Mesenchymal stem cell (in vitro differentiated cells and primary cell): ENCODE data around the gene PIP4K2A.

Source experiments
- DNase-seq: peaks from one replicate; pipeline ENCODE4 v3.0.0-alpha.2; 2013
- H2AFZ ChIP-seq: one replicate; pipeline ENCODE4 v1.6.1; 2013; ENCODE audit warnings: low read depth, mild to moderate bottlenecking, control low read depth, inconsistent platforms, low read length, moderate library complexity
- H2AK5ac ChIP-seq: 2 replicates; pipeline ENCODE4 v1.6.1; 2013; ENCODE audit warnings: low read length, moderate library complexity, mild to moderate bottlenecking, inconsistent platforms; ENCODE audit not compliant: severe bottlenecking
- H2BK120ac ChIP-seq: one replicate; pipeline ENCODE4 v1.6.1; 2013; ENCODE audit warnings: low read depth, mild to moderate bottlenecking, inconsistent platforms, low read length, moderate library complexity
- H2BK12ac ChIP-seq, 2 experiments: one replicate each; pipeline ENCODE4 v1.6.1; 2013; ENCODE audit warnings: inconsistent platforms in 2 of 2, low read length in 2 of 2, mild to moderate bottlenecking in 2 of 2, moderate library complexity in 2 of 2, control low read depth in 1 of 2
- H2BK15ac ChIP-seq: one replicate; pipeline ENCODE4 v1.6.1; 2013; ENCODE audit warnings: mild to moderate bottlenecking, low read depth, inconsistent platforms; ENCODE audit not compliant: poor library complexity, severe bottlenecking
- H2BK5ac ChIP-seq: 2 replicates; pipeline ENCODE4 v1.6.1; 2013; ENCODE audit warnings: low read depth, mild to moderate bottlenecking, low read length, control low read depth, inconsistent platforms; ENCODE audit not compliant: poor library complexity, severe bottlenecking
- H3K14ac ChIP-seq, 2 experiments: one replicate each; pipeline ENCODE4 v1.6.1; 2013; ENCODE audit warnings: inconsistent platforms in 2 of 2, low read length in 2 of 2, control low read depth in 1 of 2, mild to moderate bottlenecking in 1 of 2, moderate library complexity in 1 of 2
- H3K18ac ChIP-seq, 2 experiments: one replicate each; pipeline ENCODE4 v1.6.1; 2013; ENCODE audit warnings: inconsistent platforms in 2 of 2, low read length in 2 of 2, control low read depth in 1 of 2, low read depth in 1 of 2, mild to moderate bottlenecking in 1 of 2
- H3K23ac ChIP-seq, 2 experiments: one replicate each; pipeline ENCODE4 v1.6.1; 2013; ENCODE audit warnings: inconsistent platforms in 2 of 2, low read length in 2 of 2, mild to moderate bottlenecking in 2 of 2, moderate library complexity in 2 of 2, control low read depth in 1 of 2
- H3K27ac ChIP-seq: 2 replicates; pipeline ENCODE4 v1.5.1; 2013; ENCODE audit warnings: mild to moderate bottlenecking, moderate library complexity, low read length, control low read depth, inconsistent platforms; ENCODE audit not compliant: poor library complexity, severe bottlenecking
- H3K27me3 ChIP-seq, 2 experiments: 2 replicates each; pipeline versions ENCODE4 v1.6.1 to v1.7.0; 2013; ENCODE audit warnings: low read length in 2 of 2, mild to moderate bottlenecking in 2 of 2, moderate library complexity in 2 of 2, control low read depth in 1 of 2, inconsistent platforms in 1 of 2; ENCODE audit not compliant: control insufficient read depth in 1 of 2, insufficient read depth in 1 of 2
- H3K36me3 ChIP-seq, 2 experiments: 2 replicates each; pipeline versions ENCODE4 v1.6.1 to v1.7.0; 2013; ENCODE audit warnings: low read length in 2 of 2, control low read depth in 1 of 2, inconsistent platforms in 1 of 2, low read depth in 1 of 2, mild to moderate bottlenecking in 1 of 2; ENCODE audit not compliant: insufficient read depth in 2 of 2, control insufficient read depth in 1 of 2
- H3K4ac ChIP-seq, 2 experiments: one replicate each; pipeline ENCODE4 v1.6.1; 2013; ENCODE audit warnings: inconsistent platforms in 2 of 2, low read length in 2 of 2, mild to moderate bottlenecking in 2 of 2, moderate library complexity in 2 of 2, control low read depth in 1 of 2, low read depth in 1 of 2
- H3K4me1 ChIP-seq: 2 replicates; pipeline ENCODE4 v1.6.1; 2013; ENCODE audit warnings: low read depth, low read length, control low read depth; ENCODE audit not compliant: control insufficient read depth, insufficient read depth
- H3K4me2 ChIP-seq: 2 replicates; pipeline ENCODE4 v1.6.1; 2013; ENCODE audit warnings: low read length, mild to moderate bottlenecking, inconsistent platforms; ENCODE audit not compliant: poor library complexity, severe bottlenecking
- H3K4me3 ChIP-seq, 2 experiments: 2 replicates each; pipeline versions ENCODE4 v1.5.1 to v1.7.0; 2013; ENCODE audit warnings: low read length in 2 of 2, mild to moderate bottlenecking in 2 of 2, control low read depth in 1 of 2, low read depth in 1 of 2; ENCODE audit not compliant: insufficient read depth in 1 of 2
- H3K79me1 ChIP-seq: replicated peaks from 2 replicates; pipeline ENCODE4 v1.6.1; 2013; ENCODE audit warnings: mild to moderate bottlenecking, control low read depth, low read length, inconsistent platforms; ENCODE audit not compliant: poor library complexity, severe bottlenecking
- H3K9ac ChIP-seq: 2 replicates; pipeline ENCODE4 v1.7.0; 2013; ENCODE audit warnings: mild to moderate bottlenecking, low read length, moderate library complexity
- H3K9me3 ChIP-seq: 2 replicates; pipeline ENCODE4 v1.7.0; 2013; ENCODE audit warnings: mild to moderate bottlenecking, low read length; ENCODE audit not compliant: control insufficient read depth
- H4K8ac ChIP-seq: one replicate; pipeline ENCODE4 v1.6.1; 2013; ENCODE audit warnings: inconsistent platforms, mild to moderate bottlenecking, low read length, moderate library complexity
- H4K91ac ChIP-seq: one replicate; pipeline ENCODE4 v1.6.1; 2013; ENCODE audit warnings: mild to moderate bottlenecking, low read length, inconsistent platforms
- WGBS: methylation state at CpG from one replicate; pipeline ENCODE4 v1.1.7; 2013; ENCODE audit warnings: mixed read lengths; 5-methylcytosine and 5-hydroxymethylcytosine counted together

Gene PIP4K2A

DNA sequence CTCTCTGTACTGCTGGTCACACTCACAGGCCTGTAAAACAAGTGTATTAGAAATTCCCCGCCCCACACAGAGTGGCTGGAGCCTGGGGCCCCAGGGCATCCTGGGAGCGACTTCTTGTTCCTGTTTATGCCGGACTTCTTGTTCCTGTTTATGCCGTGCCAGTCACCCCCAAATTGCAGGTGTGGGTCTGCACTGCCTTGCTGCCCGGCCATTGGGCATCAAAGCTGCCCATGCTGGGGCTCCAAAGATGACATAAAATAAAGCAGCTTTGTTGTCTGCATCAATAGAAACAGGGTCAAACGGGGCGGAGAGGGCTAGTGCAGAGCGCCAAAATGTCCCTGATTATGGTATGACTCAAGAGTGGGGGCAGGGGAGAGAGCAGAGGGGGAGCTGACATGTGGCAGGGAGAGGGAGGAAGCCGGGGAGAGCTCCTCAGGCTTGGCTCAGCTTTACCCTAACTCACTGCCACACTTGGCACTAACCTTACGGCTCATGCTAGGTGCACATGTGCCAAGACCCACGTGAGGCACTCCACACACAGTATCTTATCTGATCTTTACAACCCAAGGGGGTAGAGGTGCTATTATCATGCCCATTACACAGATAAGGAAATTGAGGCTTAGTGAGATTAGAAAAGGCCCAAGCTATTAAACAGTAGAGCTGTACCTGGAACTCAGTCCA lies 98.4 kb downstream of the PIP4K2A start:
- WGBS: 52% methylated on average over 10 of the region's 11 CpGs
- no peak overlapping the region for H3K4me2 ChIP-seq
- H2AFZ ChIP-seq: peak overlapping the region; percentile 49
- peak overlapping the region; percentile 56 to 79 for H3K18ac ChIP-seq
- no peaks in the 10 kb centered on the region for H3K9me3 ChIP-seq
- H3K79me1 ChIP-seq: peaks cover 33% of the 10 kb centered on the region
- peak overlapping the region; percentile 9 for H2BK120ac ChIP-seq
- DNase-seq: peak; percentile 35
- peak overlapping the region in 1 of 2 experiments; percentile 42 for H3K23ac ChIP-seq
- peaks cover 16% of the 10 kb centered on the region for H3K4me1 ChIP-seq
- H4K91ac ChIP-seq: peak overlapping the region; percentile 70
- no peak overlapping the region for H3K27ac ChIP-seq
- no peak overlapping the region for H2BK5ac ChIP-seq
- no peaks in the 10 kb centered on the region for H3K27me3 ChIP-seq
- peak overlapping the region in 1 of 2 experiments; percentile 4 for H3K14ac ChIP-seq
- peak overlapping the region; percentile 16 for H4K8ac ChIP-seq
- H2AK5ac ChIP-seq: peak overlapping the region; percentile 72
- H2BK15ac ChIP-seq: peak overlapping the region; percentile 15
- peaks cover 13 to 15% of the 10 kb centered on the region in 2 experiments for H3K36me3 ChIP-seq
- H3K4me3 ChIP-seq: no peak overlapping the region
- peak overlapping the region in 1 of 2 experiments; percentile 23 for H2BK12ac ChIP-seq
- H3K4ac ChIP-seq: peak overlapping the region in 1 of 2 experiments; percentile 78
- peak overlapping the region; percentile 24 for H3K9ac ChIP-seq

DNA sequence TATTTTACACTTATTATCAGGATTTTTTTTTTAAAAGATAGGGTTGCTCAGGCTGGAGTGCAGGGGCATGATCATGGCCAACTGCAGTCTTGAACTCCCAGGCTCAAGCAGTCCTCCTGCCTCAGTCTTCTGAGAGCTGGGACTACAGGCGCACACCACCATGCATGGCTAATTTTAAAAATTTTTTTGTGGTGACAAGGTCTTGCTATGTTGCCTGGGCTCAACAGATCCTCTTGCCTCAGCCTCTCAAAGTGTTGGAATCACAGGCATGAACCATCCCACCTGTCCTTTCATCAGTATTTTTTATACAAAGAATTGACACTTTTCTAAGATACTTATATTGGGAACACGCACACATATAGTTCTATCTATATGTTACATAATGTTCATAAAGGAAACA lies 99.3 kb downstream of the PIP4K2A start:
- H3K4me2 ChIP-seq: no peak overlapping the region
- H4K91ac ChIP-seq: no peak overlapping the region
- no peak overlapping the region for H3K4me3 ChIP-seq
- no peak for DNase-seq
- H3K27ac ChIP-seq: no peak overlapping the region
- H3K18ac ChIP-seq: no peak overlapping the region
- no peak overlapping the region for H2AK5ac ChIP-seq
- no peaks in the 10 kb centered on the region for H3K9me3 ChIP-seq
- no peak overlapping the region for H4K8ac ChIP-seq
- 100% methylated on average over 1 of the region's 2 CpGs for WGBS
- no peak overlapping the region for H3K14ac ChIP-seq
- no peak overlapping the region for H2BK12ac ChIP-seq
- H3K9ac ChIP-seq: no peak overlapping the region
- no peaks in the 10 kb centered on the region for H3K27me3 ChIP-seq
- H3K4me1 ChIP-seq: peaks cover 13% of the 10 kb centered on the region
- no peak overlapping the region for H2BK15ac ChIP-seq
- H3K79me1 ChIP-seq: peaks cover 39% of the 10 kb centered on the region
- no peak overlapping the region for H3K4ac ChIP-seq
- no peak overlapping the region for H2BK5ac ChIP-seq
- H3K36me3 ChIP-seq: peaks cover 16 to 23% of the 10 kb centered on the region in 2 experiments
- no peak overlapping the region for H2BK120ac ChIP-seq
- H3K23ac ChIP-seq: no peak overlapping the region
- no peak overlapping the region for H2AFZ ChIP-seq

DNA sequence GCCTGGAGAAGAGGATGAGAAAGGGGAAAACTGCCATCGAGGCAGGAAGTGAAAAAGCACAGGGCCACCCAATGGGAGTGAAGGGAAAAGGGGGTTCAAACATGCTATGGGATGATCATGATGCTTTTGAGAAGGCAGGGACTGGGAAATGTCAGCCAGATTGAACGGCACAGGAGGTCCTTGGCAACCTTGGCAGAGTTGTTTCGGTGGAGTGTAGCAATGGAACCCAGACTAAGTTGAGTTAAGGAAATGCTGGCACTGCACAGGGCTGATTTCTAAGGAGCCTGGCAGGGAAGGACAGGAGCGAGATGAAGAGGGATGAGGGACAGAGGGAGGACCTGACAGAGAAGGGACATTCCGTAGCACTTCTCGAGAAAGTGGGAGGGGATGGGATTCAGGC lies 101.4 kb downstream of the PIP4K2A start:
- no peaks in the 10 kb centered on the region for H3K9me3 ChIP-seq
- H3K27me3 ChIP-seq: no peaks in the 10 kb centered on the region
- no peak for DNase-seq
- no peak overlapping the region for H3K4me3 ChIP-seq
- H2AFZ ChIP-seq: no peak overlapping the region
- H4K91ac ChIP-seq: no peak overlapping the region
- H3K18ac ChIP-seq: no peak overlapping the region
- peaks cover 48% of the 10 kb centered on the region for H3K79me1 ChIP-seq
- peak overlapping the region in 1 of 2 experiments; percentile 32 for H2BK12ac ChIP-seq
- no peak overlapping the region for H3K14ac ChIP-seq
- H3K4me2 ChIP-seq: no peak overlapping the region
- H2AK5ac ChIP-seq: peak overlapping the region; percentile 15
- H3K4ac ChIP-seq: no peak overlapping the region
- H2BK5ac ChIP-seq: no peak overlapping the region
- H3K27ac ChIP-seq: no peak overlapping the region
- H2BK15ac ChIP-seq: no peak overlapping the region
- peaks cover 11% of the 10 kb centered on the region for H3K4me1 ChIP-seq
- no peak overlapping the region for H3K9ac ChIP-seq
- peaks cover 18 to 36% of the 10 kb centered on the region in 2 experiments for H3K36me3 ChIP-seq
- 89% methylated on average over 6 of the region's 6 CpGs for WGBS
- H2BK120ac ChIP-seq: no peak overlapping the region
- H3K23ac ChIP-seq: no peak overlapping the region
- no peak overlapping the region for H4K8ac ChIP-seq

DNA sequence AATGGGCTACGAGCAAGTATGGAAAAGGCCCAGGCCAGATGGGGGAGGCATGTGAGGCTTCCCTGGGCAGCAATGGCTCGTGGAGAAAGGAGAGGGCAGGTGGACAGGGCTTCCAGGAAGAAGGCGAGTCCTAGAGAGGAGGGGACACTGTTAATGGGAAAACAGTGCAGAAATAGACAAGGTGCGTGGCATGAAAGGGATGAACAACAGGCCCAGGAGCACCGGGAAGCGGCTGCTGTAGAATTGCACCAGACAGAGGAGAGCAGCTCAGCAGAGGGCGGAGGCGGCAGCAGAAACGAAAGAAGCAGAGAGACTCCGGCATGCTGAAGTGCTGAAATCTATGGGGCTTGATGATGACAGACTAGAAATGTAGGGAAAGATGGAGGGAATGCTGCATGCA lies 102.1 kb downstream of the PIP4K2A start:
- peak overlapping the region; percentile 59 for H4K8ac ChIP-seq
- no peak overlapping the region for H3K4me2 ChIP-seq
- H3K9ac ChIP-seq: no peak overlapping the region
- no peak overlapping the region for H2AK5ac ChIP-seq
- H3K27ac ChIP-seq: no peak overlapping the region
- H3K79me1 ChIP-seq: peaks cover 51% of the 10 kb centered on the region
- no peaks in the 10 kb centered on the region for H3K9me3 ChIP-seq
- H3K23ac ChIP-seq: no peak overlapping the region
- peak overlapping the region; percentile 55 for H4K91ac ChIP-seq
- peaks cover 10% of the 10 kb centered on the region for H3K4me1 ChIP-seq
- H2BK5ac ChIP-seq: no peak overlapping the region
- no peak for DNase-seq
- WGBS: 94% methylated on average over 9 of the region's 10 CpGs
- no peak overlapping the region for H3K18ac ChIP-seq
- H3K27me3 ChIP-seq: no peaks in the 10 kb centered on the region
- H3K36me3 ChIP-seq: peaks cover 21 to 43% of the 10 kb centered on the region in 2 experiments
- H2AFZ ChIP-seq: no peak overlapping the region
- no peak overlapping the region for H2BK120ac ChIP-seq
- H2BK12ac ChIP-seq: peak overlapping the region; percentile 11 to 45
- H3K4ac ChIP-seq: no peak overlapping the region
- H2BK15ac ChIP-seq: peak overlapping the region; percentile 63
- no peak overlapping the region for H3K4me3 ChIP-seq
- peak overlapping the region in 1 of 2 experiments; percentile 6 for H3K14ac ChIP-seq
